GM18526 (cell line): ENCODE results near the gene SLC12A7.

Experiments used
- POLR2A ChIP-seq: IDR thresholded peaks from 3 replicates; pipeline ENCODE4 v1.6.1; 2011; ENCODE audit not compliant: insufficient read length; ENCODE audit errors: extremely low read depth

The SLC12A7 gene

DNA sequence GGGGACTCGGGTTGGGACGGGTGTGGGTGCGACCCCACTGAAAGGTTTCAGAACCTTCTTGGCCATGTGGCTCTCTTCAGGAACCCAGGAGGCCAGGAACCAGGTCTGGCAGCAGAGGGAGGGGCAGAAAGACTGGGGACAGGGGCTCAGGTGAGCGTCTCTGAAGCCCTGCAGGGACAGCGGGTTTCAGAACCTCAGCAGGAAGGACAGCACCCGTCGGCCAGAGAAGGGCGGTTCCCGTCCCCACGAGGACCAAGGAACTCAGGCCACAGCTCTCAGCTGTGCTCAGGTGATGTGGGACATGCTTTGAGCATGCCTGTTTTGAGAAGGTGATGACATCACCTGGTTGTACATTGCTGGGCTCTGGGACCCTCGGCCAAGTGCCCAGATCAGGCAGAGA is 25.7 kb downstream of the SLC12A7 start:
- TF ChIP-seq POLR2A = no peak

DNA sequence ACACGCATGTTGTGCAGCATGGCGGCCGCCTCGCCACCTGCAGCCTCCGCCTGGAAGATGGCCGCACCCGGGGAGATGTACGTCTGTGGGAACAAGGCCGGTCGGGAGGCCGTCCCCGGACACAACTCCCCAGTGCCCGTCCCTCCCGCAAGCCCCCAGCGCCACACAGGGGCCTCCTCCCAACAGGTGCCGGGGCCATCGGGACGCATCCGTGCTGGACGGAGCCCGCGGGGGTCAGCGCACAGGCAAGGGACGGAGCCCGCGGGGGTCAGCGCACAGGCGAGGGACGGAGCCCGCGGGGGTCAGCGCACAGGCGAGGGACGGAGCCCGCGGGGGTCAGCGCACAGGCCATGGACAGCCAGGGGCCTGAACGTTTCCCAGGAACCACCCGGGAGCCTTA is 26.5 kb downstream of the SLC12A7 start:
- TF ChIP-seq POLR2A = no peak

DNA sequence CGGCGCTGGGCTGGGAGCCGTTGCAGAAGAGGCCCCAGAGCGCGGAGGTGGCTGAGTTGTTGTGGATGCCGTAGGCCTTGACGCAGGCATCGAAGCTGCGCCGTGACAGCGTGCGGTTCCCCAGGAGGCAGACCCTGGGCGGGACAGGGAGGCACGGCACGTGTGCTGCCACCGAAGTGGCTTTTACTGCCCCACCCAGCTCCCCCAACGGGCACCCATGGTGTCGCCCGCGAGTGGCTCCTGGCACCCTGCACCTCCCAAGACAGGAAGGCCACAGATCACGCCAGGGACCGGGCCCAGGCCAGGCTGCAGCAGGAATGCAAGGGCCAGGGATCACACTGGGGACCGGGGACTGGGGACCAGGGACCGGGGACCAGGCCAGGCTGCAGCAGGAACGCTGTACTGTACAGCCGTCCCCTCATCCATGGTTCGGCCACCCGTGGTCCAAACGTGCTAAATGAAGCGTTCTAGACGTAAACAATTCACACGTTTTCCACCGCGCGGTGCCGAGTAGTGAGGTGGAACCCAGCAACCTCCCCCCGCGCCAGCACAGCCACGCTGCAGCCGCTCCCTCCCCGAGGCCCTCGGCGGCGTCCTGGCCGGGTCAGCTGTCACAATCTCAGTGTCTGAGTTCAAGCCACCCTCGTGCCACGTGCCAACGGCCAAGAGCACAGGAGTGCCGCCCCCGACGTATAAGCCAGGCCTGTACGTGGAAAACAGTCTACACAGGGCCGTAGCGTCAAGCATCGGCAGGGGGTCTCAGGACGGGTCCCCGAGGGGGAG is 27.8 kb downstream of the SLC12A7 start:
- no peak for TF ChIP-seq POLR2A

DNA sequence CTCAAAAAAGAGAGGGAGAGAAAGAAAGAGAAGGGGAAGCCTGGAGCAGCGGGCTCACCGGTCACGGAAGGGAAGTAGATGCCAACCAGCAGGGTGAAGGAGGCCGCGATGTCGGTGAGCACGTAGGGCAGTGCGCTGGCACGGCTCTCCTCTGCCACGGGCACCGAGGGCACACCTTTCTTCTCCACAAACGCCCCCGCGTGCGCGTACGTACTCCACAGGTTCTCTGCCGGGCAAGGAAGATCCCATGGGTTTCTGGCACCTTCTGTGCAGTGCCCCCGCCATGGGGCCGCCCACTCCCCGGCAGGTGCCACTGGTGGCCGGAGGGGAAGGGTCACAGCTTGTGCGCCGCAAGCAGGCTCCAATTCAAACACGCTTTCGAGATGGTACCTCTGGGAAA is 30.3 kb downstream of the SLC12A7 start:
- no peak for TF ChIP-seq POLR2A

DNA sequence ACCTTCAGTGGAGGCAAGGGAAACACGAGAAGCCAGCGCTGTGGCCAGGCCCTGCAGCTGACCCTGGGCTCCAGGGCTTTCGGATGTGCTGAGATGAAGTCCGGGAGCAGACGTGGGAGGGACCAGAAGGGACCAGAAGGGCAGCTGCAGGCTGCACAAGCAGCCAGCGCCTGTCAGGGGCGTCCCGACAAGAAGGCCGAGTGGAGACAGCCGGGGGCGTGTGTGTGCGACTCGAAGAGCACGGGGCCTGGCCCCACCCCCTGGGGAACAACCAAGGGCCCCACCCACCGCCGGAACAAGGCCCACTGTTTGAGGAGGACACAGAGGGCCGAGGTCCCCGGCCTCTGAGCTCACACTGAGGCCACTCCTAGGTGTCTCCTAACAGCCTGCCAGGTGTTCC is 31.4 kb downstream of the SLC12A7 start:
- TF ChIP-seq POLR2A = no peak

DNA sequence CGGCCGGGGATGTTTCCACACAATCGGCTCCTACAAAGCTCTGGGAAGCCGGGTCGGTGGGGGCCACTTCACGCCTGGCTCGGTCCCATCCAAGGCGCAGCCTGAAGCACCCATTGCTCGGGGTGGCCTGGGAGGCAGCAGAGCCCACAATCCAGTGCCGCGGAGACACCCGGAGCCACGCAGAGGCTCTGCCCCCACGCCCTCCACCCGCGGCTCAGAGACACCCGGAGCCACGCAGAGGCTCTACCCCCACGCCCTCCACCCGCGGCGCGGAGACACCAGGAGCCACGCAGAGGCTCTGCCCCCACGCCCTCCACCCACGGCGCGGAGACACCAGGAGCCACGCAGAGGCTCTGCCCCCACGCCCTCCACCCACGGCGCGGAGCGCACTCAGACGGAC is 31.9 kb downstream of the SLC12A7 start:
- no peak for TF ChIP-seq POLR2A

DNA sequence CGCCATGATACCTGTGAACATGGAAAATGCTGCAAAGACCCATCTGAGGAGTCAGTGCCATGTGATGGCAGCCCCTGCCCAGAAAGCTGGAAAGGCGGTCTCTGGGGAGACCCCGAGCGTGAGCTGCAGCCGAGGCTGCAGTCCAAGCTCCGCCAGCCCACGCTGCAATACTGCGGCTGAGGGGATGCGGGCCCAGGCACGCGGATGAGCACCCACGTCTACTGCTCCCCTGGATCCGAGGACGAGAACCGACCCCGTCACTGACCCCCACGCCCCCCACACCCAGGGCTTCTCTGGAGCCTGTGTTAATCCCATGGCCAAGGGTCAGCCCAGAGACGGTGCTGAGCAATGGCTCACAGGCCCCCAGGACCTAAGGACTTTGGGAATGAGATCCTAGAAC is 32.4 kb downstream of the SLC12A7 start:
- no peak for TF ChIP-seq POLR2A

DNA sequence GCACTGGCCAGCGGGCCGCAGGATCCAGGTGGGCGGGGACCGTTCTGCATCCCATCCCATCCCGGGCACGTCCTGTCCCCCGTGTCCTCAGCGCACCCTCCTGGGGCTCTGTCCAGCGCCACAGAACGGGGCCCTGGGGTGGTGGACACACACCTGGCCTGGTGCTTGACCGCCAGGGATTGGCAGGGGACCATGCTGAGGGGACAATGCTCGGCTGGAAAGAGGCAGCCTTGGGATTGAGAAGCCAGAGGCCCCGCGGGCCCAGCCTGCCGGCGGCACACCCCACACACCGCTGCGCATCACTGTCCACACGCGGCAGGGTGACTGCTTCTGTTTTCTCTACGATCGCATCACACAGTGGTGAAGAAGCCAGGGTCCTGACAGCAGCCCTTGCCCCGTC is 33.0 kb downstream of the SLC12A7 start:
- no peak for TF ChIP-seq POLR2A

DNA sequence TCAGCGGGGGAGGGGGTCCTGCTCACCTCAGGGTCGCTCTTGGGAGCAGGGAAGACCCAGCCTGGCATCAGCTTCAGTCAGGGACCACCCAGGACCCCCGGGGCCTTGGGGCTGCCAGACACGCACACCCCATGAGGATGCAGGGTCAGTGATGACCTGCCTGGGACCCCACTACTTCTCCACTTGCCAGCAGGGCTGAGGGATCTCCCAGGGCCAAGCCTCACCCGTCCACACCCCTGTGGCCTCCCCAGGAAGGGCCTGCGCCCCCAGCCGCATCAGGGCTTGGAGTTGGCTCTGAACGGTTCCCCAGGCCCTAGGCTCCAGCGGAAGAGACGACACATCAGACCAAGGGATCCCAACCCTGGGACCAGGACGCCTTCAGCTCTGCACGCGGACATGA is 33.7 kb downstream of the SLC12A7 start:
- no peak for TF ChIP-seq POLR2A

DNA sequence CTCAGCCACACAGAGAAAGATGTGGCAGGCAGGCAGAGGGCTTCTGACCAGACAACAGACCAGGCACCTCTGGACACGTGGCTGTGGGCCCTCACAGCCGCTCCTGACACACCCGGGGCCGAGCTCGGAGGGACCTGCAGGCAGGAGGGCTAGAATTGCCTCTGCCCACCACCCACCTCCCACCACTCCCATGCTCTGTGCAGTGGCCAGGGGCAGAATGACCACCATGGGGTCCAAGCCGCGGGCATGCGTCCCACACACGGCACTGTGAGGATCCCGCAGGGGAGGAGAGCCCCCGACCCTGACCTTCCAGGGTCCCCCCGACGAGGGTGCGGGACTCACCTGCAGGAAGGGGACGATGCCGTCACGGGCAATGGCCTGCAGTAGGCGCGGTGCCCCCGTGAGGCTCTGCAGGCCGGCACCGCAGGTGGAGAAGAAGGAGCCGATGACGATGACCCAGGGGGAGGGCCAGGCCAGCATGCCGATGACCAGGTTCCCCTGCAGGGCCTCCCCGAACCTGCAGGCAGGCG is 34.3 kb downstream of the SLC12A7 start:
- no peak for TF ChIP-seq POLR2A

DNA sequence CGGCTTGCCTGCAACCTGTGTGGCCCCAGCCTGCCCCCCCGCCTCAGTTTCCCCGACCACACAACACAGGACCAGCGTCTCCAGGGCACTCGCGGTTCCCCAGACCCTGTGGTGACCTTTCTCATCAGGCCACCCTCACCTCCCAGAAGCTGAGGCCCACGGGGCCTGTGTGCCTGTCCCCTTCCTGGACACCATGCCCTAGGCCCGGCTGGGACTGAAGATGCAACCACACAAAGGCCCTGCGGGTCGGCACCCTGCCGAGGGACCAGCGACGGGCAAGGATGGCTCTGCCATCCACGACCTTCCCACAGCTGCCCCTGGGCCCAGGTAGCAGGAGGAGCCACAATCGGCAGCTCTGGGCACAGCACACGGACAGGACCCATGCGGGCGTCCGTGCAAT is 34.8 kb downstream of the SLC12A7 start:
- no peak for TF ChIP-seq POLR2A

DNA sequence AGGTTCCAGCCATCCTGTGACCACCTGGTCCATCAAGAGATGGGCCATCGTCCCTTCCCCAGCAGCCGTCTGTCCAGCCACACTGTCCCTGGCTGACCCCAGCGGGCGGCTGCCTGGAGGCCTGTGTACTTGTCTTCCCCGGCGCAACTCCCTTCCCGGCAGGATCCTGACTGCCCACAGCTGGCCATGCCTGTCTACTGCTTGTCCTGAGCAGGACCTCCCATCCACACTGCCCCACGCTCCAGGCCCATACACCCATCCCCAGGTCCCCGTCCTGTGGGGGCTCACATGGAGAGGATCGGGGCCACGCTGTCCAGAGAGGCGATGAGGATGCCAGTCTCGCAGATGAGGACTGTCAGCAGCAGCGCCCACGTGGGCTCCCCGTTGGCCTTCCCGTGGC is 35.5 kb downstream of the SLC12A7 start:
- no peak for TF ChIP-seq POLR2A

DNA sequence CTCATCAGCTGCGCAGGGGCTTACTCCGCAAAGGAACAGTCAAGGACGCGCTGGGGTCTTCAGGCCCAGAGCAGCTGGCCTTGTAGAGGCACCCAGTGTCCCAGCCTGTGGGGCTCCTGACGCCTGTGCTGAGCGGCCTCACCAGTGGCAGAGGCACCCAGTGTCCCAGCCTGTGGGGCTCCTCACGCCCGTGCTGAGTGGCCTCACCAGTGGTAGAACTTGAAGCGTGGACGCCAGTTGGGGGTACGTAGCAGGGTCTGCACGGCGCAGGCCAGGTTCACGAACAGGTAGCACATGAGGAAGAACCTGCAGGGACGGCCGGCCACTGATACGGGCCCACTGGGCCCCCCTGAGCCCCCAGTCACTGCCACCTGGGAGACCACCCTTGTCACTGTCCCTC is 35.9 kb downstream of the SLC12A7 start:
- TF ChIP-seq POLR2A = no peak

DNA sequence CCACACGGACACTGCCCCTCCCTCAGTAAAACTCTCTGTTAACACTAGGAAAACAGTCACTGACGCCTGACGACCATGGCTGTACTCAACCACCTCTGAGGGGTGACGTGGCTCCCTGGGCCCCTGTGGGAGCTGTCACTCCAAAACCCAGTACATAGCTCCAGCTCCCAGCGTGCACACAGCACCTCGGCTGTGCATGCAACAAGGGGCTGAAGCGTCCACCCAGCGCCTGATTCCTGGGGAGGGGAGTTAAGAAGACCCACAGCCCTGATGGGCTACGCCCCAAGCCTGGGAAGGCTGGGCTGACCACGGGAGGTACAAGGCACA is 36.3 kb downstream of the SLC12A7 start:
- TF ChIP-seq POLR2A = no peak

DNA sequence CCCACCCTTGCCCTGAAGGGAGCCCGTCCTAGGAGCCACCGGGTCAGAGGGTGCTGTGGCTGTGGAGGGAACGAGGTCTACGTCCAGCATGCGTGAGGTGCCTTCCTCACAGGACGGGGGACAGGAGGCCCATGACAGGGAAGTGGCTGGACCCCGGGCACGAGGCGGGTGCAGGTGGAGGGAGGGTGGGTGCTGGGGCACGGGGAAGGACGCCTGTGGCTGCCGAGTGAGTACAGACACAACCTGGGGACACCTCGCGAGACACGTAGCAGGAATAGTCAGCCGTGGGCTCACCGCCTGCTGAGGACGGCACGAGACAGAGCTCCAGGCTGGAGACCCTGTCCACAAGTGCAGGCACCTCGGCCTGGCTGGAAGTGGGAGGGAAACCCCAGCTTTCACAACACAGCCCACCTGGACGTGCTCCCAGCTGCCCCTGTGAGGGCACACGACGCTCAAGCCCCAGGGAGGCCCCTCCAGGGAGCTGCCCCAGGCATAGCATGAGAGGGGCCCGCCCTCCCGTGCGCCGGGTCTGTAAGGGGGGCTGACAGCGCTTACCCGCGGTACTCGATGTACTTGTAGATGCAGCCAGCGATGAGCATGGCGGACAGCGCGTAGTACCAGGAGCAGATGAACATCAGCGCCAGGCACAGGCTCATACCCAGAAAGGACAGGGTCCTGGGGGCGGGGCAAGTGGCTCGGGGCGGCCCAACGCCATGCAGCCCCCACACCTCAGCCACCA is 36.9 kb downstream of the SLC12A7 start:
- TF ChIP-seq POLR2A = no peak

DNA sequence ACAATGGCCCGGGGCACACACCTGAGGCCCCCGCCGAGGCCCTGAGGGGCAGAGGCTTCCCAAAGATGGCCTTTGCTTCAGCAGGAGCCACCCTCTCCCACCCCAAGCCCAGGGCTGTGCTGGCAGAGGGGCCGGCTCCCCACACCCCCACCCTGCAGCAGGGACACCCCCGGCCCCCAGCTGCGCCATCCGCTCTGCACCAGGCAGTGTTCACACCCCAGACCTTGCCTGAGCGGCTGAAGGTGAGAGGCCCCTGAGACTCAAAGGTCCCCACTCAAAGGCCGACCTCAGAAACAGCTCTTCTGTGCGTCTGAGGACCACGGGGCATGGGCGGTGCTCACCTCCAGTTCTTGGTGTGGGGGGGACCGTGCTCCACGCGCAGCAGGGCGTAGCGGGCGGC is 37.6 kb downstream of the SLC12A7 start:
- TF ChIP-seq POLR2A = no peak
